GM13976 (cell line): ENCODE measurements around the gene MMEL1.

Source experiments
- DNase-seq: peaks from one replicate; pipeline ENCODE4 v3.0.0; 2012; ENCODE audit warnings: low spot score
- CTCF ChIP-seq: IDR thresholded peaks from 2 replicates; pipeline ENCODE4 v1.5.1; 2012; ENCODE audit warnings: borderline replicate concordance, mild to moderate bottlenecking; ENCODE audit not compliant: insufficient read depth; ENCODE audit errors: extremely low read depth, missing control alignments, control extremely low read depth
- in situ Hi-C: fragments of 300-500 bp; cut with MboI; formaldehyde crosslinking; loops from one replicate; pipeline ENCODE4 v1.12.0; 2022; ENCODE audit warnings: low sequenced_read_pairs, mixed read lengths, inconsistent platforms; ENCODE audit not compliant: unreplicated experiment

MMEL1 gene

GRCh38 chr1:2650967-2651645 is 18.3 kb upstream of the MMEL1 start:
- no peak for TF ChIP-seq CTCF
- no peak for DNase-seq
- in situ Hi-C loops, result no loop called here

- no peak for DNase-seq
- no peak for TF ChIP-seq CTCF
These were observed 14.0 kb upstream of the MMEL1 start for GRCh38 chr1:2646837-2647236.

GRCh38 chr1:2645776-2646175 is 13.0 kb upstream of the MMEL1 start:
- in situ Hi-C loops, result no loop called here
- no peak for TF ChIP-seq CTCF
- no peak for DNase-seq

More at GRCh38 chr1:2646837-2647236, 14.0 kb upstream of the MMEL1 start:
- in situ Hi-C loops, result no loop called here

- DNase-seq, result no peak
- in situ Hi-C loops, result no loop called here
- TF ChIP-seq CTCF, result no peak
These were observed 12.3 kb upstream of the MMEL1 start for GRCh38 chr1:2645143-2645542.

- in situ Hi-C loops, result no loop called here
- TF ChIP-seq CTCF, result no peak
- no peak for DNase-seq
These were observed 11.8 kb upstream of the MMEL1 start for GRCh38 chr1:2644591-2645101.

- no peak for DNase-seq
- no peak for TF ChIP-seq CTCF
- in situ Hi-C loops, result no loop called here
These were observed 11.4 kb upstream of the MMEL1 start for GRCh38 chr1:2644171-2644570.
